ENCODE data around the gene PAX3. TPM values are rescaled to one million over a fixed set of nuclear protein-coding genes. Genes with fewer than 3 reads are reported as not detected.

Gene PAX3
- total and polyA plus RNA-seq, 9 of the 15 experiments (the other 6 are each of a cell fraction or from before 2014, with no cell fraction given) = not detected

DNA sequence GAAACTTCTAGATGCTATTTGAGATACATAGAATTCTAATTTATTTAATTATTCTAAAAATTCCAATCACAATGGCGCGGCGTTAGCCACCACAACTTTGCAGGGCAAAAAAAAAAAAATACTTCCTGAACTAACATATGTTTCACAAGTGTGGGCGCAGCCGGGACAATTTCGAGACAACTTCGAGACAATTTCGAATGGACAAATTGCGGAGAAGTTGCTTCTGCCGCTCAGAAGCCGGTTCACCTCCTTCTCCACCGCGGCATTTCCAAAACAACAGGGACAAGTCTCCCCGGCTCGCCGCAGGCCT lies 842 bp downstream of the PAX3 start:
- no peak for TF ChIP-seq U2AF2 (optimal IDR thresholded peaks at IDR 0.05; ENCODE audit: low read depth, low read length)
- no peak for TF ChIP-seq NCOA4 (IDR thresholded peaks at IDR 0.05; ENCODE audit: partially characterized antibody)
- TF ChIP-seq ELK1 (CRISPR knock-in tag; IDR thresholded peaks at IDR 0.05) = no peak
- TF ChIP-seq, protein P1, sequence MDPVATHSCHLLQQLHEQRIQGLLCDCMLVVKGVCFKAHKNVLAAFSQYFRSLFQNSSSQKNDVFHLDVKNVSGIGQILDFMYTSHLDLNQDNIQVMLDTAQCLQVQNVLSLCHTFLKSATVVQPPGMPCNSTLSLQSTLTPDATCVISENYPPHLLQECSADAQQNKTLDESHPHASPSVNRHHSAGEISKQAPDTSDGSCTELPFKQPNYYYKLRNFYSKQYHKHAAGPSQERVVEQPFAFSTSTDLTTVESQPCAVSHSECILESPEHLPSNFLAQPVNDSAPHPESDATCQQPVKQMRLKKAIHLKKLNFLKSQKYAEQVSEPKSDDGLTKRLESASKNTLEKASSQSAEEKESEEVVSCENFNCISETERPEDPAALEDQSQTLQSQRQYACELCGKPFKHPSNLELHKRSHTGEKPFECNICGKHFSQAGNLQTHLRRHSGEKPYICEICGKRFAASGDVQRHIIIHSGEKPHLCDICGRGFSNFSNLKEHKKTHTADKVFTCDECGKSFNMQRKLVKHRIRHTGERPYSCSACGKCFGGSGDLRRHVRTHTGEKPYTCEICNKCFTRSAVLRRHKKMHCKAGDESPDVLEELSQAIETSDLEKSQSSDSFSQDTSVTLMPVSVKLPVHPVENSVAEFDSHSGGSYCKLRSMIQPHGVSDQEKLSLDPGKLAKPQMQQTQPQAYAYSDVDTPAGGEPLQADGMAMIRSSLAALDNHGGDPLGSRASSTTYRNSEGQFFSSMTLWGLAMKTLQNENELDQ (CRISPR knock-in tag; IDR thresholded peaks at IDR 0.05; ENCODE audit: borderline replicate concordance) = no peak
- Histone ChIP-seq H3K9ac (ENCODE audit: insufficient read depth in 1 of 2, low read depth in 2 of 2, low read length in 2 of 2) (no peak overlapping the region), H4K20me1 (replicated peaks; ENCODE audit: control insufficient read depth, insufficient read depth, low read length) (no peaks in the 10 kb centered on the region), H2AFZ (ENCODE audit: low read depth, low read length) (no peak overlapping the region), H3K4me1 (replicated peaks in 1 of 2; ENCODE audit: control insufficient read depth in 2 of 2, insufficient read depth in 2 of 2, low read length in 2 of 2) (peaks cover 0 to 12% of the 10 kb centered on the region in 2 experiments; a peak in 1 of 5 replicates), H3K9me3 (replicated peaks; ENCODE audit: control insufficient read depth, insufficient read depth, low read depth, low read length) (no peaks in the 10 kb centered on the region), H3K27ac (ENCODE audit: extremely low read depth, low read depth, low read length) (no peak overlapping the region), H3K79me2 (ENCODE audit: control insufficient read depth, insufficient read depth, low read length) (no peaks in the 10 kb centered on the region), H3K9me1 (ENCODE audit: control insufficient read depth, insufficient read depth, low read length) (no peaks in the 10 kb centered on the region), H3K36me3 (ENCODE audit: control insufficient read depth, insufficient read depth, low read length) (no peaks in the 10 kb centered on the region), H3K4me3 (no peak overlapping the region), H3K27me3 (ENCODE audit: control insufficient read depth in 2 of 2, insufficient read depth in 2 of 2, low read length in 2 of 2) (peaks cover 0 to 69% of the 10 kb centered on the region in 2 experiments; a peak in 3 of 5 replicates), H3K4me2 (ENCODE audit: insufficient read depth, low read length) (no peak overlapping the region)
- BruUV-seq (replicated peaks) = no TSS peak
- WGBS (ENCODE audit: insufficient coverage, low coverage, missing lambda C conversion rate) = 0% methylated on average over 12 of the region's 16 CpGs
- ChIA-PET POLR2A (no interaction called here), CTCF (ENCODE audit: low intra/inter-chr PET ratio) (no interaction called here)
- no peak for DNase-seq (ENCODE audit: extremely low read depth in 1 of 4, low spot score in 3 of 4)
- in situ Hi-C loops (cut with MboI) (no loop called here), intact Hi-C loops (cut with micrococcal nuclease) (no loop called here)
- FAIRE-seq = no peak
- ATAC-seq = no peak
